ENCODE measurements around the gene XXYLT1. TPM values are rescaled to one million over a fixed set of nuclear protein-coding genes. Genes with fewer than 3 reads are reported as not detected.
A peak's percentile ranks its signal among the peaks of the same experiment; 100 is the strongest.

Gene XXYLT1
- total and polyA plus RNA-seq, 12 donors = 2.2 to 7.2 (median 3.6) TPM

GRCh38 chr3:195212749-195213375, 58.1 kb downstream of the XXYLT1 start:
- WGBS, 2 donors = 95 to 96% methylated on average over 14 of the region's 14 CpGs
- Histone ChIP-seq H3K27me3 (no peaks in the 10 kb centered on the region), H3K27ac (no peak overlapping the region), H3K9me3 (peaks cover 0 to 4% (median 0%) of the 10 kb centered on the region in 11 donors), H3K4me1 (peaks cover 11 to 37% (median 33%) of the 10 kb centered on the region in 9 donors), H3K36me3 (no peaks in the 10 kb centered on the region), H3K4me3 (no peak overlapping the region)
- intact Hi-C loops (cut with DNase I) = no loop called here
- no peak for TF ChIP-seq CTCF (IDR thresholded peaks at IDR 0.05)
- ATAC-seq (no peak), DNase-seq (no peak)

- ATAC-seq = no peak
- intact Hi-C loops (cut with DNase I) = no loop called here
- Histone ChIP-seq H3K9me3 (peaks cover 0 to 4% (median 0%) of the 10 kb centered on the region in 11 donors), H3K27ac (no peak overlapping the region), H3K36me3 (no peaks in the 10 kb centered on the region), H3K4me1 (peaks cover 11 to 44% (median 35%) of the 10 kb centered on the region in 9 donors), H3K27me3 (no peaks in the 10 kb centered on the region), H3K4me3 (no peak overlapping the region)
- 96 to 98% methylated on average over 22 of the region's 22 CpGs for WGBS, 2 donors
- no peak for DNase-seq
- no peak for TF ChIP-seq CTCF (IDR thresholded peaks at IDR 0.05)
Observed at GRCh38 chr3:195212033-195212748, 58.8 kb downstream of the XXYLT1 start.

GRCh38 chr3:195210266-195210973, 60.5 kb downstream of the XXYLT1 start:
- H3K27ac ChIP-seq = peak overlapping the region; percentile 72 to 90 (median 78)
- ATAC-seq (peak; percentile 61 to 79 (median 72)), DNase-seq (peak; percentile 34 to 48)
- 38 to 47% methylated on average over 13 of the region's 13 CpGs for WGBS, 2 donors
- intact Hi-C loops (cut with DNase I) = no loop called here
- H3K4me1 ChIP-seq = peaks cover 11 to 47% (median 37%) of the 10 kb centered on the region in 9 donors
- no peak for TF ChIP-seq CTCF (IDR thresholded peaks at IDR 0.05)
- no peaks in the 10 kb centered on the region for H3K27me3 ChIP-seq
- H3K4me3 ChIP-seq = peak overlapping the region in 4 of 10 donors; percentile 0 to 26 (median 11)
- H3K9me3 ChIP-seq = peaks cover 0 to 4% (median 0%) of the 10 kb centered on the region in 11 donors
- no peaks in the 10 kb centered on the region for H3K36me3 ChIP-seq

DNA sequence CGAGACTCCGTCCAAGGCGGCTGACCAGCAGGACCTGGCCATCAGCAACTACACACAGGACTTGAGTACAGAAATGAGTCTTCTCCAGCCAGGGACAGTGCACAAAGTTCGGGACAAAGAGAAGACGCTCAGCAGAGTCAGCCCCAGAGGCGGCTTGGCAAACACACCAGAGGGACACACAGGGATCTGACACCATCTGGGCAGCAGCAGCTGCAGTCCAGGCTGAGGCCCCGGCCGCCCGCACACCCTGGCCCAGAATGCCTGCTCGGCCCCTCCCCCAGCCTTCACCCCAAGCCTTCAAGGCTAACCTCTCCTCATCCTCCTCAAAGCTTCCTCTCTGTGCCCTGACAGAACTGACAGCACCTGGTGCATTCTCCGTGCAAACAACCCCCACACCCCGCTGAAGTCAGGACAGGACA, 61.1 kb downstream of the XXYLT1 start:
- intact Hi-C loops (cut with DNase I) = loop anchor here in 1 of 10 donors (10.0 kb wide), 1 partner anchor 55 kb away; no protein-coding TSS in a partner anchor
- peak; percentile 49 to 71 (median 64) for ATAC-seq
- TF ChIP-seq CTCF (IDR thresholded peaks at IDR 0.05) = no peak
- Histone ChIP-seq H3K4me1 (peaks cover 11 to 53% (median 41%) of the 10 kb centered on the region in 9 donors), H3K27me3 (no peaks in the 10 kb centered on the region), H3K9me3 (peaks cover 0 to 4% (median 0%) of the 10 kb centered on the region in 11 donors), H3K36me3 (no peaks in the 10 kb centered on the region), H3K27ac (peak overlapping the region; percentile 72 to 90 (median 78)), H3K4me3 (peak overlapping the region in 4 of 10 donors; percentile 0 to 26 (median 11))
- 45 to 52% methylated on average over 12 of the region's 12 CpGs for WGBS, 2 donors
- peak; percentile 40 to 57 for DNase-seq
